GM23248 (cell line): ENCODE measurements around the gene EVPLL.

ENCODE experiments used
- EZH2 ChIP-seq: fragments of 200-600 bp; sonication (generic); IDR thresholded peaks from 2 replicates; pipeline ENCODE4 v1.6.1; 2018; ENCODE audit warnings: antibody characterized with exemption, mild to moderate bottlenecking; ENCODE audit not compliant: insufficient read depth, poor library complexity, severe bottlenecking
- EZH2phosphoT487 ChIP-seq: fragments of 200-600 bp; sonication (generic); IDR thresholded peaks from 2 replicates; pipeline ENCODE4 v1.6.1; 2018; ENCODE audit warnings: antibody characterized with exemption, moderate library complexity, mild to moderate bottlenecking, low read depth; ENCODE audit not compliant: insufficient read depth

- no peak for TF ChIP-seq EZH2
- no peak for TF ChIP-seq EZH2phosphoT487
These were observed 13.4 kb upstream of the EVPLL start for GRCh38 chr17:18364166-18364565.
